Erythroblast (primary cell): ENCODE results near the gene SOBP.

Experiments
- DNase-seq, 2 experiments: peaks; one replicate each; lab custom pipeline; 2025; lab: John Stamatoyannopoulos, UW
- GATA1 ChIP-seq: IDR thresholded peaks from 2 replicates; pipeline ENCODE4 v1.6.1; 2011; ENCODE audit warnings: low read depth, mild to moderate bottlenecking, control low read depth, low read length, moderate library complexity
- POLR2A ChIP-seq: IDR thresholded peaks from 2 replicates; pipeline ENCODE4 v1.6.1; 2011; ENCODE audit warnings: mild to moderate bottlenecking, low read length

Gene SOBP

DNA sequence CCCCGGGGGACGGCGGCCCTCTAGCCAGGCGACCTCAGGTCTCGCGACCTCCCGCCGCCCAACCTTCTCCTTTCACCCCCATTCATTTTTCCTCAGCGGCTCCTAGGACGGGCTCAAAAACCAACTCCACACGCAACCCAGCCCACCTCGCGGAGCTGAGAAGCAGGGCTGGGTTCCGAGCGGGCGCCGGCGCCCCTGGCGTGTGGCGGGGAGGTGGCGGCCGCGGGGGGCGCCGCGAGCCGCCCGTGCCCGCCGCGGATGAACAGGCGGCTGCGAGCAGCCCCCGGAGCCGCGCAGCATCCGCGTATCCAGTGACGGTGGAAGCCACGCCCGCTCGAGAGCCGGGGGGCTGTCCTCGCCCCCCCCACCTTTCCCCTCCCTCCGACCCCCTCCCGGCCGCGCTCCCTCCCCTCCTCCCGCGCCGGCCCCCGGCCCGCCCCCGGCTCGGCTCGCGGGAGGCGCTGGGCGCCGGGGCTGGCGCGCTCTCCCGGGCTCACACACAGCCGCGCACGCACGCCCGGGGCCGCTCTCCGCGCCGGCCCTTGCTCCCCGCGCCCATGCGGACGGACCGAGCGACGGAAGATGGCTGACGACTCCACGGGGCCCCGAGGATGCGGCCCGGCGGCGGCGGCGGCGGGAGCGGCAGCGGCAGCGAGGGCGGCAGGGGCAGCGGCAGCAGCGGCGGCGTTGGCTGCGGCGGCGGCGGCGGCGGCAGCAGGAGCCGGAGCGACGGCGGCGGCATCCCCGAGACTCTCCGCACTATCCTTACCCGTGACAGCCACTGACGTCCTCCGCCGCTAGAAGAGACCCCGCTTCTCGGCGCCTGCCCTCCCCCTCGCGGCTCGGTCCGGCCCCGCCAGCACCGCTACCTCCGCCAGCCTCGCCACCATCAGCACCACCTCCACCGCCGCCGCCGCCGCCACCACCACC is at the start of gene SOBP:
Gene SOBP (plus strand): TSS at position 482 of the 930 bp plus-strand sequence. CDS start 500 bp downstream, outside the sequence.
- TF ChIP-seq GATA1, result no peak
- TF ChIP-seq POLR2A, result no peak
- DNase-seq, result peak; percentile 45 to 60

GRCh38 chr6:107440936-107441335 is 49.0 kb upstream of the SOBP start:
- no peak for DNase-seq
- TF ChIP-seq POLR2A (no peak), GATA1 (no peak)

DNA sequence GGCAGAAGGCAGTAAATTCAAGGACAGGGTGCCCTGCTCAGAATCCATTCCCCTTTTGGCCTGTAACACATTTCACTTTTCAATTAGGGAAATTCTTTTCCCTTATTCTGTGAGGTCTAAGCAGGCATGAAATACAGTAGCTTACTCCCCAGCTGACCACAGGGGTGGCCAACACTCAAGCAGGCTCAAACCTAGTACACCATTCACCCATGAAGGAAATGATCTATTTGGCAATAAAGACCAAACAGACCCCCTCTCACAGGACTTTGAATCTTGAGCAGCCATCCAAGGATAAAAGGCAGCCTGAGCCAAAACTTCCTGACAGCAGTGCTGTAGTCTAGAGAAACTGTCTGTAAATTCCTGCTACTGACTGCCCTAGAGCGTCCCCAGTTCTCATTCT is 48.2 kb upstream of the SOBP start:
- no peak for DNase-seq
- TF ChIP-seq POLR2A (no peak), GATA1 (no peak)

DNA sequence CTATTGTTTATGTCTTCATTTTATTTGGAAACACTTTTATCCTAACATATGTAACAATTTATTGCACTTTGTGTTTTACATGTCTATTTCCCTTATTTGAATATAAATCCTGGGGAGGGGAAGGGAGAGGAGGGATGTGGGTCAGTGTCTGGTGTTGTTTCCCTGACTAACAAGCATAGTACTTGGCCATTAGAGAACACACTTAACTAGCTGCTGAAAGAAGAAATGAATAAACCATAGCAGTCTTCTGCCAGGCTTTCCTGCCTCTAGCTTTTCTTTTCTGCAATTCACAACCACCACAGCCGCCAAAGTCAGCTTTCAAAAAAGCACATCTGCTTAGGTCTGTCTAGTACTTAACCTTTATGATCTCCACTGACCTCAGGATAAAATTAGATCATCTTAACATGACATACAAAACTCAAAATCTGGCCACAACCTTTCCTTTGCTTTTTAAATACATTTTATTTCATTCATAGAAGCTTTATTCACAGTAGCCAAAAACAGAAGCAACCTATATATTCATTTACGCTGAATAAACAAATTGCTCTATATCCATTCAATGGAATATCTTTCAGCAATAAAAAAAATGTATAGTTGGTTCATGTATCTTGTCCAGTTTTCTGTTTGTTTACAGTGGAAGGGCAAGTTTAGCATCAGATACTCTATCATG is 46.8 kb upstream of the SOBP start:
- DNase-seq, result no peak
- TF ChIP-seq GATA1, result no peak
- TF ChIP-seq POLR2A, result no peak

DNA sequence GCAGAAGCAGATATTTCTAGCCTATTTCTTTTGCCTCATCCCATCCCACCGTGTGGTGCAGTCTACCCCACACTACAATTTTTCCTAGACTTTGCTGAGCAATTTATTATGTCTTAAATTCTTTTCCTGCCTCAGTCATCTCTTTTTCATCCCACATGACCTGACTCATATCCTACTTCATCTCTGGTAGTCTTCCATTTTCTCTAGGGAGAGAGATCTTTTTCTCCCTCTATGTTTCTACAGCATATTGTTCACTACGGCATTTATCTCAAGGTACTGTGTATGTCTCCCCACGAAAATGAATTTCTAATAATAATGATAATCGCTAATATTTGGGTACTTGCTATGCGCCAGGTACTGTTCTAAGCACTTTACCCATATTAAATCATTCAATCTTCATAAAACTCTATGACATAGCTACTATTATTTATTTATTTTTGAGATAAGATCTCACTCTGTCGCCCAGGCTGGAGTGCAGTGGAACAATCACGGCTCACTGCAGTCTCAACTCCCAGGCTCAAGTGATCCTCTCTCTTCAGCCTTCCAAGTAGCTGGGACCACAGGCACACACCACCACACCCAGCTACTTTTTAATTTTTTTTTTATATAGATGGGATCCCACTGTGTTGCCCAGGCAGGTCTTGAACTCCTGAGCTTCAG is 46.2 kb upstream of the SOBP start:
- TF ChIP-seq POLR2A (no peak), GATA1 (no peak)
- no peak for DNase-seq

- TF ChIP-seq GATA1 (no peak), POLR2A (no peak)
- no peak for DNase-seq
Measured at GRCh38 chr6:107444277-107444676, 45.6 kb upstream of the SOBP start.

DNA sequence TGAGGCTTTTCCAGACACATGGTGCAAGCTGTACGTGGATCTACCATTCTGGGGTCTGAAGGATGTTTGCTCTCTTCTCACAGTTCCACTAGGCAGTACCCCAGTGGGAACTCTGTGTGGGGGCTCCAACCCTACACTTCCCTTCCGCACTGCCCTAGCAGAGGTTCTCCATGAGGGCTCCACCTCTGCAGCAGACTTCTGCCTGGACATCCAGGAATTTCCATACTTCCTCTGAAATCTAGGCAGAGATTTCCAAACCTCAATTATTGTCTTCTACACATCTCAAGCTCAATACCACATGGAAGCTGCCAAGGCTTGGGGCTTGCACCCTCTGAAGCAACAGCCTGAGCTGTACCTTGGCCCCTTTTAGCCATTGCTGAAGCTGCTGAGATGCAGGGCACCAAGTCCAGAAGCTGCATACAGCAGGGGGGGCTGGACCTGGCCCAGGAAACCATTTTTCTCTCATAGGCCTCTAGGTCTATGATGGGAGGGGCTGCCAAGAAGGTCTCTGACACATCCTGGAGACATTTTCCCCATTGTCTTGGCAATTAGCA is 42.2 kb upstream of the SOBP start:
- peak in 1 of 2 experiments; percentile 4 for DNase-seq
- TF ChIP-seq GATA1 (no peak), POLR2A (no peak)

GRCh38 chr6:107448776-107449175 is 41.1 kb upstream of the SOBP start:
- DNase-seq, result no peak
- TF ChIP-seq POLR2A (no peak), GATA1 (no peak)

GRCh38 chr6:107458672-107459282 is 31.1 kb upstream of the SOBP start:
- TF ChIP-seq GATA1, result no peak
- no peak for TF ChIP-seq POLR2A
- no peak for DNase-seq

DNA sequence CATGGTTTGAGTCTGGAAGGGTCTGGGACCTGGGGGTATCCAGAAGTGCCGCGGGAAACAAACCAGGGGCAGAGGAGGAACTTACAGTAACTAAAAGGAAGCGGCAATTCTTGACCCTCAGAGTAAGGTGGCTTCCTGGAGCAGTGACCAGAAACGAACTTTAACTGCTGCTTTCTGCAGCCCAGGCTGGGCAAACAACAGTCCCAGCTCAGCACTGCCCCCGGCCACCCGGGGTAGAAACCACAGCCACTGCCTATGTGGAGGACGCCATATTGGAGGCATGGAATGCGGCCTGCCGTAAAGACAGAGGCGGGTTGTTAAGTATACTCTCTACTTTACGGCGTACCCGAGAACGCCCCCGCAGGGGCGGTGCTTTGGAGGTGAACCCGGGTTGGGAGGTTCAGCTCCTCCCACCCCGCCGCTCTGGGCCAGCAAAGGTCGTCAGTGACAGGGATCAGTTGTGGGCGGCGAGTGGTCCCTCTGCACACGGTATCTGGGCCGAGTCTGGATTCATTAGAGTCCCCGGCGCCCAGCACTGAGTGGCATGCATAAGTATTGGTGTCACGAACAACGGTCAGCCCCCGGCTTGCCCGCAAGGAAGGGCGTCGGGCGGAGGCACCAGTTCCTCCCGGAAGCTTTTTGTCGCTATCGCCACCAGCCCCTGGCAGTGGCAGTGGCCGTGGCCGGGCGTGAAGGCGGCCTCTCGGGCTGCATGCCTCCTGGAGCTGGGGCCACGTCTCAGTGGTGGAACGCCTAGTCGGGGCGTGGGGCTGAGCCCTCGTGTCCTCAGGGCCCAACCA is 30.4 kb upstream of the SOBP start, which contains the start of gene PDSS2:
Gene PDSS2 (minus strand): TSS at position 282 of the 800 bp plus-strand sequence. CDS start 279 bp downstream, at position 3.
- DNase-seq, result peak; percentile 97 to 98
- TF ChIP-seq GATA1 (no peak), POLR2A (peak; percentile 97)

GRCh38 chr6:107460083-107460631 is 29.8 kb upstream of the SOBP start:
- DNase-seq, result no peak
- TF ChIP-seq POLR2A, result no peak
- no peak for TF ChIP-seq GATA1

GRCh38 chr6:107466062-107466461 is 23.9 kb upstream of the SOBP start:
- TF ChIP-seq GATA1 (no peak), POLR2A (no peak)

GRCh38 chr6:107470364-107470763 is 19.6 kb upstream of the SOBP start:
- DNase-seq, result no peak
- TF ChIP-seq POLR2A, result no peak
- TF ChIP-seq GATA1, result no peak

More at GRCh38 chr6:107466062-107466461, 23.9 kb upstream of the SOBP start:
- DNase-seq, result no peak
